Measurements from ENCODE around the gene SMIM7.

SMIM7 gene

GRCh38 chr19:16596399-16596798, 63.5 kb downstream of the SMIM7 start:
- Histone ChIP-seq H3K79me1 (ENCODE audit: low read length) (no peaks in the 10 kb centered on the region), H3K4me2 (ENCODE audit: low read length) (no peak overlapping the region), H3K18ac (ENCODE audit: low read length) (no peak overlapping the region), H3K23ac (ENCODE audit: low read length) (no peak overlapping the region), H3K36me3 (ENCODE audit: control insufficient read depth in 1 of 2, insufficient read depth in 2 of 2, low read length in 2 of 2) (peaks cover 0 to 3% of the 10 kb centered on the region in 2 experiments), H3K4ac (ENCODE audit: low read depth, low read length) (peak overlapping the region; percentile 32), H3K4me3 (ENCODE audit: low read depth, low read length) (no peak overlapping the region), H4K12ac (ENCODE audit: low read depth, low read length) (no peak overlapping the region), H3K9me3 (ENCODE audit: insufficient read depth, low read depth, low read length) (no peaks in the 10 kb centered on the region), H2BK12ac (ENCODE audit: low read length) (no peak overlapping the region), H2AK5ac (ENCODE audit: low read length) (no peak overlapping the region), H3K4me1 (ENCODE audit: control insufficient read depth in 1 of 2, insufficient read depth in 2 of 2, low read length in 2 of 2) (peaks cover 0 to 5% of the 10 kb centered on the region in 2 experiments), H4K8ac (ENCODE audit: low read depth, low read length) (no peak overlapping the region), H3K27ac (ENCODE audit: low read depth, low read length) (no peak overlapping the region), H3K9ac (ENCODE audit: low read length) (no peak overlapping the region), H3K27me3 (ENCODE audit: insufficient read depth, low read length) (no peaks in the 10 kb centered on the region), H3K79me2 (ENCODE audit: control insufficient read depth, insufficient read depth, low read length, poor library complexity) (peaks cover 4% of the 10 kb centered on the region), H2AFZ (ENCODE audit: insufficient read depth, low read length, poor library complexity) (no peak overlapping the region), H3K14ac (ENCODE audit: low read length) (no peak overlapping the region), H2BK5ac (ENCODE audit: low read depth, low read length, poor library complexity) (no peak overlapping the region), H4K91ac (ENCODE audit: low read depth, low read length) (no peak overlapping the region), H2BK120ac (ENCODE audit: insufficient read depth, low read length, poor library complexity) (no peak overlapping the region)
- WGBS (ENCODE audit: extremely low coverage, insufficient coverage, insufficient read length): no CpG with 5 or more reads among the region's 9 CpGs
- peak; percentile 33 to 66 for DNase-seq

Measured in trophoblast cell (in vitro differentiated cells and primary cell).